LoVo (cell line): ENCODE measurements around the gene CUX1.

Experiments
- DNase-seq: peaks from one replicate; pipeline ENCODE4 v3.0.0-alpha.2; 2016; ENCODE audit warnings: low spot score

The CUX1 gene

GRCh38 chr7:102073931-102074880 is 256.8 kb downstream of the CUX1 start:
- no peak for DNase-seq

- DNase-seq = no peak
Observed at GRCh38 chr7:102075126-102075525, 257.7 kb downstream of the CUX1 start.

GRCh38 chr7:102075553-102076135 is 258.2 kb downstream of the CUX1 start:
- no peak for DNase-seq

GRCh38 chr7:102077081-102077480 is 259.7 kb downstream of the CUX1 start:
- DNase-seq = no peak

GRCh38 chr7:102079140-102080018 is 262.0 kb downstream of the CUX1 start:
- DNase-seq = no peak

- no peak for DNase-seq
Observed at GRCh38 chr7:102080019-102080433, 262.6 kb downstream of the CUX1 start.

GRCh38 chr7:102080434-102081243 is 263.2 kb downstream of the CUX1 start:
- no peak for DNase-seq

- DNase-seq = no peak
Observed at GRCh38 chr7:102081244-102081627, 263.8 kb downstream of the CUX1 start.

GRCh38 chr7:102082693-102083368 is 265.4 kb downstream of the CUX1 start:
- no peak for DNase-seq

- DNase-seq = no peak
Observed at GRCh38 chr7:102085218-102085772, 267.9 kb downstream of the CUX1 start.

GRCh38 chr7:102089175-102090098 is 272.0 kb downstream of the CUX1 start:
- no peak for DNase-seq

- peak; percentile 69 for DNase-seq
Observed at GRCh38 chr7:102093599-102094315, 276.3 kb downstream of the CUX1 start.

GRCh38 chr7:102094316-102094650 is 276.9 kb downstream of the CUX1 start:
- DNase-seq = no peak

- no peak for DNase-seq
Observed at GRCh38 chr7:102095321-102096011, 278.0 kb downstream of the CUX1 start.

GRCh38 chr7:102096012-102096332 is 278.5 kb downstream of the CUX1 start:
- DNase-seq = no peak

GRCh38 chr7:102096706-102097427 is 279.4 kb downstream of the CUX1 start:
- DNase-seq = peak; percentile 65

- peak; percentile 87 for DNase-seq
Observed at GRCh38 chr7:102097601-102098161, 280.3 kb downstream of the CUX1 start.

- no peak for DNase-seq
Observed at GRCh38 chr7:102098986-102099385, 281.6 kb downstream of the CUX1 start.
